ENCODE data around the gene CYB5R2.

GRCh38 chr11:7677071-7677470, 3.8 kb upstream of the CYB5R2 start:
- TF ChIP-seq CTCF (optimal IDR thresholded peaks at IDR 0.05 in 1 of 3, IDR thresholded peaks at IDR 0.05 in 1 of 3, conservative IDR thresholded peaks at IDR 0.05 in 1 of 3; ENCODE audit: extremely low read depth in 1 of 3, insufficient read depth in 2 of 3, low read length in 3 of 3) = no peak
- TF ChIP-seq EZH2 (IDR thresholded peaks at IDR 0.05; ENCODE audit: low read length) = no peak
